Astrocyte of the spinal cord (primary cell): ENCODE results near the gene SUPT20H.

Experiments used
- DNase-seq: peaks from one replicate; pipeline ENCODE4 v3.0.0; 2011; ENCODE audit warnings: low read depth, low spot score
- H3K4me3 ChIP-seq: 2 replicates; pipeline ENCODE4 v1.5.1; 2011; ENCODE audit warnings: low read depth, mild to moderate bottlenecking, low read length, moderate library complexity
- CTCF ChIP-seq: IDR thresholded peaks from 2 replicates; pipeline ENCODE4 v1.5.1; 2012; ENCODE audit warnings: low read depth, mild to moderate bottlenecking, low read length, inconsistent platforms
- in situ Hi-C: cut with HindIII; loops from 2 replicates; pipeline ENCODE4 v1.10.0; 2017; ENCODE audit warnings: low sequenced_read_pairs

The SUPT20H gene

GRCh38 chr13:36998624-36999041 is 60.9 kb downstream of the SUPT20H start:
- in situ Hi-C loops, result no loop called here
- TF ChIP-seq CTCF, result no peak
- DNase-seq, result no peak
- H3K4me3 ChIP-seq, result peak overlapping the region; percentile 97

DNA sequence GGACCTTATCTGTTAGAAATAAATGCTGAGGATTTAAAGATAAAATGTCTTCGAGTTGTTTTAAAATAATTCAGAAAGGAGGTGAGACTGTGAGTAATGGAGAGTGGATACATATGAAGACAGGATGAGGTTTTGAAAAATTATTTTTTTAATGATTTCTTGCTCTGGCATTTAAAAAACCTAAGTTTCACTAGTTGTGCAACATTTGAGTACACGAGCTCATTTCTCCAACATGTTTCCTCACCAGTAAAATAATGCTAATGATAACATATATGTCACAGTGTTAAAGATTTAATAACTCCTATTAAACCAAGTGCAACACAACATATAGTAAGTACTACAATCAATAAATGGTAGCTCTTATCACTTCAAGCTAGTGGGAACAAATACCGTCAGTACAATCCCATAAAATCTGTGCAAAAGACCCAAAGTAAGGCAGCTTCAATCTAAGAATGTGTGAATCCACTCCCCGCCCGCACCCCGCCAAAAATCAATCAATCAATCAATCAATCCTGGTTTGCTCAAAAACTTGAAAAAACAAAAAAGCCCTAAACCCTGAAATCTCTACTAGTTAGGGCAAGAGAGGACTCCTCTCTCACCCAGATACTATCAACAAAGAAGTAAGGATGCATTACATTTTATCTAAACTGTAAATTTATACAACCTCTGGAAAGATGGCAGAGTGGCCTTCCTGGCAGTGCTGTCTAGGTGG is 61.6 kb downstream of the SUPT20H start:
- DNase-seq, result no peak
- peak overlapping the region; percentile 97 for H3K4me3 ChIP-seq
- in situ Hi-C loops, result no loop called here
- TF ChIP-seq CTCF, result no peak

- in situ Hi-C loops, result no loop called here
- H3K4me3 ChIP-seq, result no peak overlapping the region
- no peak for TF ChIP-seq CTCF
- no peak for DNase-seq
Measured at GRCh38 chr13:36992362-36992761, 67.1 kb downstream of the SUPT20H start.

- peak; percentile 42 for DNase-seq
- no peak overlapping the region for H3K4me3 ChIP-seq
- in situ Hi-C loops, result no loop called here
- TF ChIP-seq CTCF, result no peak
Measured at GRCh38 chr13:36986462-36987240, 72.8 kb downstream of the SUPT20H start.

DNA sequence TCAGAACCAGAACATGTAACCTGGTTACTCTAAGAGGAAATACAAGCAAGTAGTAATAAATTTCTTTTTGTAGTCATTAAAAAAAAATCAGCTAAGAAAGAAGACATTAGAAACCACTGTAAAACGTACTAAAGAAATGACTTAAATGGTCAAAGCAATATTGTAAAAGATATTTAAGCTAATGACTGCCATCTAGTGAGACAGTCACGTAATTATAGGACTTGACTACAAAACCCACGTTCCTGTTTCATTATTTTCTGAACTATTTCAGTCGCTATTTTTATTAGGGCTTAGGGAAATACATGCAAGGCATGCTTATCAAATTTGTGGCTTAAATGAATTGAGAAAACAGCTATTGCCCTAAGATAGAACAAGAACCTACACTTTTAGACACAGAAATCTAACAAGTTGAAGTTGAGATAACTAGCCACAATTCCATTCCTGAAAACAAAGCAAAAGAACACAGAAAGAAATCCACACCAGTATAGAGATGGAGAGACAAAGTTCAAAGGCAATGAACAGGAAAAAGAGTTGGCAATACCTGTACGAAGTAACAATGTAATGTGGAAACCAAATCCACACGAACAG is 78.2 kb downstream of the SUPT20H start:
- no peak overlapping the region for H3K4me3 ChIP-seq
- in situ Hi-C loops, result no loop called here
- peak; percentile 40 for TF ChIP-seq CTCF
- peak; percentile 71 for DNase-seq

- H3K4me3 ChIP-seq, result no peak overlapping the region
- in situ Hi-C loops, result no loop called here
- no peak for DNase-seq
- TF ChIP-seq CTCF, result no peak
Measured at GRCh38 chr13:36979361-36980050, 80.0 kb downstream of the SUPT20H start.
